WTC11 (cell line): Measurements from ENCODE around the gene LRRC8D. TPM values are rescaled to one million over a fixed set of nuclear protein-coding genes. Genes with fewer than 3 reads are reported as not detected.

Experiments
- ATAC-seq: fragments of 200-7000 bp; cut with Tn5 transposase; 2 replicates; pipeline ENCODE4 v1.10.0; 2021; ENCODE audit warnings: mild to moderate bottlenecking, moderate library complexity
- CTCF ChIA-PET: fragments of 300-600 bp; sonication (Branson Sonifier 250); formaldehyde crosslinking; loops from one replicate; lab custom pipeline; 2021; ENCODE audit warnings: antibody characterized with exemption; lab: Charles Lee
- POLR2A ChIA-PET: fragments of 350-600 bp; sonication (Branson Sonifier 250); formaldehyde crosslinking; loops from one replicate; lab custom pipeline; 2021; ENCODE audit warnings: antibody characterized with exemption; lab: Charles Lee
- DNase-seq: peaks from one replicate; pipeline ENCODE4 v3.0.0; 2021; ENCODE audit warnings: low spot score
- H3K27ac Mint-ChIP-seq: 2 replicates; pipeline ENCODE4 v1.8.0; 2021; ENCODE audit warnings: mixed read lengths
- H3K27me3 Mint-ChIP-seq: 2 replicates; pipeline ENCODE4 v1.8.0; 2021; ENCODE audit warnings: low read depth, mild to moderate bottlenecking, moderate library complexity, mixed read lengths
- H3K36me3 Mint-ChIP-seq: 2 replicates; pipeline ENCODE4 v1.8.0; 2021; ENCODE audit warnings: mixed read lengths
- H3K4me1 Mint-ChIP-seq: 2 replicates; pipeline ENCODE4 v1.8.0; 2022; ENCODE audit warnings: mixed read lengths
- H3K4me3 Mint-ChIP-seq: 2 replicates; pipeline ENCODE4 v1.8.0; 2021; ENCODE audit warnings: mild to moderate bottlenecking, moderate library complexity, mixed read lengths
- H3K9me3 Mint-ChIP-seq: 2 replicates; pipeline ENCODE4 v1.8.0; 2021; ENCODE audit warnings: mixed read lengths
- ATF2 ChIP-seq: sonication (generic); formaldehyde crosslinking; IDR thresholded peaks from 2 replicates; pipeline ENCODE4 v1.8.1; 2022; ENCODE audit warnings: low read depth, missing genetic modification reagents, borderline replicate concordance
- CBFB ChIP-seq: sonication (generic); formaldehyde crosslinking; IDR thresholded peaks from 2 replicates; pipeline ENCODE4 v1.8.1; 2022; ENCODE audit warnings: mild to moderate bottlenecking, low read depth, missing genetic modification reagents
- EMX1 ChIP-seq: fragments of 250-450 bp; sonication (Bioruptor Pico); IDR thresholded peaks from 2 replicates; pipeline ENCODE4 v1.8.0; 2021; ENCODE audit warnings: mild to moderate bottlenecking
- ERG ChIP-seq: fragments of 250-450 bp; sonication (Bioruptor Pico); IDR thresholded peaks from 2 replicates; pipeline ENCODE4 v1.8.0; 2021; ENCODE audit warnings: mild to moderate bottlenecking
- FOXJ3 ChIP-seq: sonication (generic); formaldehyde crosslinking; IDR thresholded peaks from 2 replicates; pipeline ENCODE4 v1.9.0; 2021; ENCODE audit warnings: missing genetic modification reagents, mild to moderate bottlenecking, borderline replicate concordance
- FOXK1 ChIP-seq: sonication (generic); formaldehyde crosslinking; IDR thresholded peaks from 2 replicates; pipeline ENCODE4 v1.8.0; 2022; ENCODE audit warnings: mild to moderate bottlenecking, moderate library complexity, missing genetic modification reagents
- GABPB1 ChIP-seq: sonication (generic); formaldehyde crosslinking; IDR thresholded peaks from 2 replicates; pipeline ENCODE4 v1.8.1; 2023; ENCODE audit warnings: mild to moderate bottlenecking, missing genetic modification reagents
- HMGA2 ChIP-seq: fragments of 250-450 bp; sonication (Bioruptor Pico); IDR thresholded peaks from 2 replicates; pipeline ENCODE4 v1.4.0; 2021; ENCODE audit warnings: mild to moderate bottlenecking, moderate library complexity
- IRF2 ChIP-seq: sonication (generic); formaldehyde crosslinking; IDR thresholded peaks from 2 replicates; pipeline ENCODE4 v1.8.0; 2022; ENCODE audit warnings: low read depth, missing genetic modification reagents, borderline replicate concordance
- KAT7 ChIP-seq: sonication (generic); formaldehyde crosslinking; IDR thresholded peaks from 2 replicates; pipeline ENCODE4 v1.8.1; 2023; ENCODE audit warnings: missing genetic modification reagents, mild to moderate bottlenecking, borderline replicate concordance
- PRRX2 ChIP-seq: fragments of 250-450 bp; sonication (Bioruptor Pico); IDR thresholded peaks from 2 replicates; pipeline ENCODE4 v1.8.0; 2021; ENCODE audit warnings: mild to moderate bottlenecking
- RELA ChIP-seq: sonication (generic); formaldehyde crosslinking; IDR thresholded peaks from 2 replicates; pipeline ENCODE4 v1.8.1; 2022; ENCODE audit warnings: missing genetic modification reagents, mild to moderate bottlenecking, borderline replicate concordance
- STAT6 ChIP-seq: sonication (generic); formaldehyde crosslinking; conservative IDR thresholded peaks from 2 replicates; pipeline ENCODE4 v1.8.1; 2023; ENCODE audit warnings: mild to moderate bottlenecking, low read depth, missing genetic modification reagents, moderate library complexity
- TEAD4 ChIP-seq: sonication (generic); formaldehyde crosslinking; IDR thresholded peaks from 2 replicates; pipeline ENCODE4 v1.8.0; 2022; ENCODE audit warnings: mild to moderate bottlenecking, missing genetic modification reagents
- TP53 ChIP-seq: sonication (generic); formaldehyde crosslinking; IDR thresholded peaks from 2 replicates; pipeline ENCODE4 v1.8.1; 2023; ENCODE audit warnings: mild to moderate bottlenecking, missing genetic modification reagents
- ZNF317 ChIP-seq: sonication (generic); formaldehyde crosslinking; IDR thresholded peaks from 2 replicates; pipeline ENCODE4 v1.8.1; 2023; ENCODE audit warnings: low read depth, mild to moderate bottlenecking, moderate library complexity, missing genetic modification reagents, borderline replicate concordance
- ZNF532 ChIP-seq: fragments of 250-450 bp; sonication (Bioruptor Pico); IDR thresholded peaks from 2 replicates; pipeline ENCODE4 v1.9.0; 2021; ENCODE audit warnings: mild to moderate bottlenecking, borderline replicate concordance
- total RNA-seq: library from RNA; stranded (reverse); gene quantifications from 3 replicates; pipeline ENCODE4 v1.2.3, GENCODE V29; 2021

Gene LRRC8D
- total RNA-seq, 1 experiment from 2014 or later, result 42.6 TPM

- TF ChIP-seq ATF2 (CRISPR knock-in tag) (no peak), CBFB (no peak), GABPB1 (no peak), RELA (CRISPR knock-in tag) (no peak), KAT7 (CRISPR knock-in tag) (no peak), IRF2 (CRISPR knock-in tag) (no peak), STAT6 (CRISPR knock-in tag) (no peak), TP53 (CRISPR knock-in tag) (no peak), EMX1 (CRISPR knock-in tag) (no peak), TEAD4 (CRISPR knock-in tag) (no peak), FOXJ3 (no peak), ZNF317 (no peak)
Measured at GRCh38 chr1:89863165-89863830, 42.5 kb downstream of the LRRC8D start (continued).

GRCh38 chr1:89865498-89866382 lies 44.9 kb downstream of the LRRC8D start:
- H3K4me1 Mint-ChIP-seq, result peaks cover 59% of the 10 kb centered on the region

More at GRCh38 chr1:89865498-89866382, 44.9 kb downstream of the LRRC8D start:
- DNase-seq (no peak), ATAC-seq (no peak)
- Mint-ChIP-seq H3K9me3 (no peaks in the 10 kb centered on the region), H3K27me3 (no peaks in the 10 kb centered on the region), H3K36me3 (peaks cover 19% of the 10 kb centered on the region), H3K27ac (peak overlapping the region; percentile 38; the same call in 1 of the 2 replicates), H3K4me3 (no peak overlapping the region)
- ChIA-PET POLR2A (no interaction called here), CTCF (no interaction called here)
- no peak for TF ChIP-seq ZNF532 (CRISPR knock-in tag)
- TF ChIP-seq ATF2 (CRISPR knock-in tag), result no peak
- no peak for TF ChIP-seq FOXK1 (CRISPR knock-in tag)
- no peak for TF ChIP-seq STAT6 (CRISPR knock-in tag)
- TF ChIP-seq ERG (CRISPR knock-in tag), result no peak
- TF ChIP-seq HMGA2 (CRISPR knock-in tag), result no peak
- no peak for TF ChIP-seq PRRX2 (CRISPR knock-in tag)
